ENCODE data around the gene NOC4L. TPM values are rescaled to one million over a fixed set of nuclear protein-coding genes. Genes with fewer than 3 reads are reported as not detected.

Gene NOC4L
- total RNA-seq, 4 donors from 2014 or later, result 7.5 to 13.4 (median 9.5) TPM

- 47 to 73% methylated on average over 3 to 5 of the region's 24 CpGs for WGBS, 2 donors (ENCODE audit: low coverage in 1 of 2)
- ATAC-seq, result no peak
- Histone ChIP-seq H3K27ac (no peak overlapping the region), H3K27me3 (peaks cover 49% of the 10 kb centered on the region), H3K4me3 (no peak overlapping the region), H3K36me3 (no peaks in the 10 kb centered on the region), H3K4me1 (peaks cover 0 to 7% (median under 1%) of the 10 kb centered on the region in 3 donors), H3K9me3 (no peaks in the 10 kb centered on the region)
- TF ChIP-seq CTCF (IDR thresholded peaks at IDR 0.05), result no peak
- TF ChIP-seq POLR2AphosphoS5 (IDR thresholded peaks at IDR 0.05), result no peak
- no peak for TF ChIP-seq POLR2A (IDR thresholded peaks at IDR 0.05)
- TF ChIP-seq EP300 (IDR thresholded peaks at IDR 0.05), result no peak
These were observed 55.5 kb downstream of the NOC4L start for GRCh38 chr12:132199526-132200319.

- H3K27ac ChIP-seq, result no peak overlapping the region
- no peaks in the 10 kb centered on the region for H3K9me3 ChIP-seq
- H3K36me3 ChIP-seq, result no peaks in the 10 kb centered on the region
- no peak for ATAC-seq
- WGBS, 2 donors (ENCODE audit: low coverage in 1 of 2), result 88% methylated on average over 7 of the region's 19 CpGs; no CpG with 5 or more reads in 1 of the 2 donors
- no peak overlapping the region for H3K4me3 ChIP-seq
- peaks cover 0 to 18% (median 11%) of the 10 kb centered on the region in 3 donors for H3K4me1 ChIP-seq
- TF ChIP-seq EP300 (IDR thresholded peaks at IDR 0.05) (no peak), POLR2A (IDR thresholded peaks at IDR 0.05) (no peak), CTCF (IDR thresholded peaks at IDR 0.05) (no peak), POLR2AphosphoS5 (IDR thresholded peaks at IDR 0.05) (no peak)
- H3K27me3 ChIP-seq, result peaks cover 60% of the 10 kb centered on the region
These were observed 56.5 kb downstream of the NOC4L start for GRCh38 chr12:132200800-132201199.

GRCh38 chr12:132201391-132202120 is 57.3 kb downstream of the NOC4L start:
- WGBS, 2 donors (ENCODE audit: low coverage in 1 of 2), result 70% methylated on average over 2 of the region's 23 CpGs; no CpG with 5 or more reads in 1 of the 2 donors
- Histone ChIP-seq H3K4me1 (peaks cover 0 to 19% (median 12%) of the 10 kb centered on the region in 3 donors), H3K4me3 (no peak overlapping the region), H3K36me3 (no peaks in the 10 kb centered on the region), H3K9me3 (no peaks in the 10 kb centered on the region), H3K27ac (no peak overlapping the region), H3K27me3 (peaks cover 67% of the 10 kb centered on the region)
- ATAC-seq, result no peak
- no peak for TF ChIP-seq EP300 (IDR thresholded peaks at IDR 0.05)
- TF ChIP-seq POLR2A (IDR thresholded peaks at IDR 0.05), result no peak
- TF ChIP-seq CTCF (IDR thresholded peaks at IDR 0.05), result no peak
- TF ChIP-seq POLR2AphosphoS5 (IDR thresholded peaks at IDR 0.05), result no peak

Small RNA genes within 50 kb of the gene (small RNA-seq; reads per million reads assigned to genes)
- gene AC138466.3, result 0 reads per million in 4 donors

Other genes with a start within 250 kb of the NOC4L start
- 10 to 100 TPM; 10.0 to 34.2 (median 21.8) TPM for gene ULK1, start 249.8 kb upstream of the NOC4L start, total RNA-seq
- gene PUS1, start 215.2 kb upstream of the NOC4L start, total RNA-seq, result 10 to 100 TPM in 2 of 4 donors, 1 to 10 TPM in 2; 7.2 to 28.2 (median 13.1) TPM
- gene EP400, start 194.5 kb upstream of the NOC4L start, total RNA-seq, result 10 to 100 TPM; 12.6 to 28.0 (median 22.8) TPM
- gene DDX51, start 138 bp upstream of the NOC4L start, total RNA-seq, result 10 to 100 TPM in 3 of 4 donors, 1 to 10 TPM in 1; 4.8 to 14.7 (median 11.7) TPM
- 1 to 10 TPM in 1 of 4 donors, not detected in 3; 2.0 TPM for gene GALNT9, start 185.1 kb downstream of the NOC4L start, total RNA-seq